Measurements from ENCODE around the gene CFAP299.

- TF ChIP-seq POLR2A (IDR thresholded peaks at IDR 0.05) (no peak), CTCF (IDR thresholded peaks at IDR 0.05) (no peak), POLR2AphosphoS5 (IDR thresholded peaks at IDR 0.05) (no peak)
Observed at GRCh38 chr4:80386281-80386886, 50.9 kb downstream of the CFAP299 start.
